ENCODE data around the gene KIF19. TPM values are rescaled to one million over a fixed set of nuclear protein-coding genes. Genes with fewer than 3 reads are reported as not detected.

Gene KIF19
- polyA plus RNA-seq, 1 donor (not counting 4 experiments of a cell fraction or from before 2014, with no cell fraction given), result not detected

GRCh38 chr17:74403512-74404137, 77.6 kb downstream of the KIF19 start:
- no peak for TF ChIP-seq CTCF (optimal IDR thresholded peaks at IDR 0.05 in 1 of 3, IDR thresholded peaks at IDR 0.05 in 1 of 3, conservative IDR thresholded peaks at IDR 0.05 in 1 of 3; ENCODE audit: extremely low read depth in 1 of 3, insufficient read depth in 2 of 3, low read length in 3 of 3)
- TF ChIP-seq EZH2 (IDR thresholded peaks at IDR 0.05; ENCODE audit: low read length), result no peak
- FAIRE-seq, result no peak
- dilution Hi-C loops (cut with MboI; ENCODE audit: extremely low pct_ligation_motif_present, low sequenced_read_pairs), result no loop called here

GRCh38 chr17:74404218-74404617, 78.2 kb downstream of the KIF19 start:
- dilution Hi-C loops (cut with MboI; ENCODE audit: extremely low pct_ligation_motif_present, low sequenced_read_pairs), result no loop called here
- H3K79me2 ChIP-seq (ENCODE audit: control insufficient read depth, insufficient read depth, low read length), result no peaks in the 10 kb centered on the region
- no peak overlapping the region for H3K4me3 ChIP-seq (ENCODE audit: control insufficient read depth in 2 of 3, extremely low read depth in 1 of 3, insufficient read depth in 2 of 3, low read depth in 1 of 3, low read length in 3 of 3)
- FAIRE-seq (no peak), DNase-seq (ENCODE audit: low read depth, low spot score) (no peak)
- no peaks in the 10 kb centered on the region for H3K27me3 ChIP-seq (ENCODE audit: control insufficient read depth, extremely low read depth, insufficient read depth, low read length)
- no peaks in the 10 kb centered on the region for H4K20me1 ChIP-seq (ENCODE audit: control insufficient read depth, extremely low read depth, insufficient read depth, low read length)
- H3K36me3 ChIP-seq (ENCODE audit: control insufficient read depth in 2 of 2, extremely low read depth in 1 of 2, insufficient read depth in 2 of 2, low read length in 2 of 2), result no peaks in the 10 kb centered on the region
- H3K4me1 ChIP-seq (ENCODE audit: control insufficient read depth, extremely low read depth, insufficient read depth, low read length), result no peaks in the 10 kb centered on the region
- H2AFZ ChIP-seq (ENCODE audit: control insufficient read depth, low read length), result no peak overlapping the region
- no peaks in the 10 kb centered on the region for H3K9me3 ChIP-seq (ENCODE audit: control insufficient read depth, low read depth, low read length)
- TF ChIP-seq CTCF (optimal IDR thresholded peaks at IDR 0.05 in 1 of 3, IDR thresholded peaks at IDR 0.05 in 1 of 3, conservative IDR thresholded peaks at IDR 0.05 in 1 of 3; ENCODE audit: extremely low read depth in 1 of 3, insufficient read depth in 2 of 3, low read length in 3 of 3), result no peak
- TF ChIP-seq EZH2 (IDR thresholded peaks at IDR 0.05; ENCODE audit: low read length), result no peak
- no peak overlapping the region for H3K4me2 ChIP-seq (ENCODE audit: control insufficient read depth, extremely low read depth, insufficient read depth, low read depth, low read length)
- H3K27ac ChIP-seq (ENCODE audit: control insufficient read depth, insufficient read depth, low read length), result no peak overlapping the region
- no peaks in the 10 kb centered on the region for H3K9me1 ChIP-seq (ENCODE audit: control insufficient read depth, extremely low read depth, insufficient read depth, low read length)
- no peak overlapping the region for H3K9ac ChIP-seq (ENCODE audit: control insufficient read depth, extremely low read depth, insufficient read depth, low read length)

More at GRCh38 chr17:74403512-74404137, 77.6 kb downstream of the KIF19 start:
- Histone ChIP-seq H3K4me2 (ENCODE audit: control insufficient read depth, extremely low read depth, insufficient read depth, low read depth, low read length) (no peak overlapping the region), H3K79me2 (ENCODE audit: control insufficient read depth, insufficient read depth, low read length) (no peaks in the 10 kb centered on the region), H3K9ac (ENCODE audit: control insufficient read depth, extremely low read depth, insufficient read depth, low read length) (no peak overlapping the region), H2AFZ (ENCODE audit: control insufficient read depth, low read length) (no peak overlapping the region), H3K9me3 (ENCODE audit: control insufficient read depth, low read depth, low read length) (no peaks in the 10 kb centered on the region), H3K4me3 (ENCODE audit: control insufficient read depth in 2 of 3, extremely low read depth in 1 of 3, insufficient read depth in 2 of 3, low read depth in 1 of 3, low read length in 3 of 3) (no peak overlapping the region), H4K20me1 (ENCODE audit: control insufficient read depth, extremely low read depth, insufficient read depth, low read length) (no peaks in the 10 kb centered on the region), H3K4me1 (ENCODE audit: control insufficient read depth, extremely low read depth, insufficient read depth, low read length) (no peaks in the 10 kb centered on the region), H3K9me1 (ENCODE audit: control insufficient read depth, extremely low read depth, insufficient read depth, low read length) (no peaks in the 10 kb centered on the region), H3K36me3 (ENCODE audit: control insufficient read depth in 2 of 2, extremely low read depth in 1 of 2, insufficient read depth in 2 of 2, low read length in 2 of 2) (no peaks in the 10 kb centered on the region), H3K27me3 (ENCODE audit: control insufficient read depth, extremely low read depth, insufficient read depth, low read length) (no peaks in the 10 kb centered on the region), H3K27ac (ENCODE audit: control insufficient read depth, insufficient read depth, low read length) (no peak overlapping the region)
- no peak for DNase-seq (ENCODE audit: low read depth, low spot score)
